NOMO-1 treated with DMSO at 0.1 percent for 48 hours (cell line): ENCODE results near the gene CCDC86.

ENCODE experiments used
- DNase-seq: peaks from one replicate; lab custom pipeline; 2025; ENCODE audit not compliant: unreplicated experiment; lab: John Stamatoyannopoulos, UW

The CCDC86 gene

GRCh38 chr11:60830478-60831142 lies 11.3 kb upstream of the CCDC86 start:
- DNase-seq = no peak

GRCh38 chr11:60831143-60831500 lies 10.8 kb upstream of the CCDC86 start:
- DNase-seq = peak; percentile 65

GRCh38 chr11:60831501-60832079 lies 10.3 kb upstream of the CCDC86 start:
- no peak for DNase-seq

- no peak for DNase-seq
Observed at GRCh38 chr11:60834742-60835533, 7.0 kb upstream of the CCDC86 start.

GRCh38 chr11:60835534-60835846 lies 6.4 kb upstream of the CCDC86 start:
- peak; percentile 67 for DNase-seq

GRCh38 chr11:60836866-60837515 lies 4.9 kb upstream of the CCDC86 start:
- no peak for DNase-seq

GRCh38 chr11:60838132-60838531 lies 3.8 kb upstream of the CCDC86 start:
- DNase-seq = no peak

- no peak for DNase-seq
Observed at GRCh38 chr11:60840470-60841430, 1.2 kb upstream of the CCDC86 start.

- DNase-seq = no peak
Observed at GRCh38 chr11:60842668-60843600, 1.0 kb downstream of the CCDC86 start.

GRCh38 chr11:60844045-60844869 lies 2.3 kb downstream of the CCDC86 start:
- DNase-seq = no peak

- DNase-seq = no peak
Observed at GRCh38 chr11:60844870-60845221, 2.9 kb downstream of the CCDC86 start.

- DNase-seq = no peak
Observed at GRCh38 chr11:60845338-60845737, 3.4 kb downstream of the CCDC86 start.

GRCh38 chr11:60847281-60847680 lies 5.4 kb downstream of the CCDC86 start:
- DNase-seq = no peak

GRCh38 chr11:60847896-60848295 lies 6.0 kb downstream of the CCDC86 start:
- no peak for DNase-seq

GRCh38 chr11:60848714-60849151 lies 6.8 kb downstream of the CCDC86 start:
- DNase-seq = no peak

- no peak for DNase-seq
Observed at GRCh38 chr11:60849641-60850520, 8.0 kb downstream of the CCDC86 start.

GRCh38 chr11:60851327-60852104 lies 9.6 kb downstream of the CCDC86 start:
- DNase-seq = no peak
